Stromal cell of bone marrow (primary cell): ENCODE data around the gene AMBRA1.

ENCODE experiments used
- DNase-seq: peaks from one replicate; pipeline ENCODE4 v3.0.0-alpha.2; 2012; ENCODE audit warnings: low read depth

AMBRA1 gene

GRCh38 chr11:46475051-46475925 lies 118.5 kb downstream of the AMBRA1 start:
- no peak for DNase-seq

GRCh38 chr11:46472662-46472994 lies 121.2 kb downstream of the AMBRA1 start:
- DNase-seq, result no peak

- no peak for DNase-seq
Observed at GRCh38 chr11:46471943-46472661, 121.7 kb downstream of the AMBRA1 start.

- no peak for DNase-seq
Observed at GRCh38 chr11:46469926-46470325, 123.9 kb downstream of the AMBRA1 start.

- no peak for DNase-seq
Observed at GRCh38 chr11:46465683-46466082, 128.1 kb downstream of the AMBRA1 start.

- DNase-seq, result no peak
Observed at GRCh38 chr11:46463701-46464421, 130.0 kb downstream of the AMBRA1 start.

- DNase-seq, result no peak
Observed at GRCh38 chr11:46461461-46461927, 132.3 kb downstream of the AMBRA1 start.

- no peak for DNase-seq
Observed at GRCh38 chr11:46458491-46458890, 135.3 kb downstream of the AMBRA1 start.

GRCh38 chr11:46457659-46458424 lies 136.0 kb downstream of the AMBRA1 start:
- no peak for DNase-seq

GRCh38 chr11:46457021-46457420 lies 136.8 kb downstream of the AMBRA1 start:
- DNase-seq, result no peak

- no peak for DNase-seq
Observed at GRCh38 chr11:46456269-46457001, 137.4 kb downstream of the AMBRA1 start.

- DNase-seq, result no peak
Observed at GRCh38 chr11:46455834-46456233, 138.0 kb downstream of the AMBRA1 start.

- no peak for DNase-seq
Observed at GRCh38 chr11:46452918-46453517, 140.8 kb downstream of the AMBRA1 start.

- no peak for DNase-seq
Observed at GRCh38 chr11:46451759-46452158, 142.1 kb downstream of the AMBRA1 start.

- peak; percentile 20 for DNase-seq
Observed at GRCh38 chr11:46450846-46451477, 142.9 kb downstream of the AMBRA1 start.

GRCh38 chr11:46447544-46447943 lies 146.3 kb downstream of the AMBRA1 start:
- DNase-seq, result no peak

- DNase-seq, result peak; percentile 63
Observed at GRCh38 chr11:46445920-46446771, 147.7 kb downstream of the AMBRA1 start.

- no peak for DNase-seq
Observed at GRCh38 chr11:46445192-46445919, 148.5 kb downstream of the AMBRA1 start.

GRCh38 chr11:46444305-46444704 lies 149.5 kb downstream of the AMBRA1 start:
- DNase-seq, result no peak
